Measurements from ENCODE around the gene AIFM3. TPM values are rescaled to one million over a fixed set of nuclear protein-coding genes. Genes with fewer than 3 reads are reported as not detected.

AIFM3 gene
- total and polyA plus RNA-seq, 2 of the 13 experiments (the other 11 are each of a cell fraction or from before 2014, with no cell fraction given), result 9.0 to 15.3 TPM

DNA sequence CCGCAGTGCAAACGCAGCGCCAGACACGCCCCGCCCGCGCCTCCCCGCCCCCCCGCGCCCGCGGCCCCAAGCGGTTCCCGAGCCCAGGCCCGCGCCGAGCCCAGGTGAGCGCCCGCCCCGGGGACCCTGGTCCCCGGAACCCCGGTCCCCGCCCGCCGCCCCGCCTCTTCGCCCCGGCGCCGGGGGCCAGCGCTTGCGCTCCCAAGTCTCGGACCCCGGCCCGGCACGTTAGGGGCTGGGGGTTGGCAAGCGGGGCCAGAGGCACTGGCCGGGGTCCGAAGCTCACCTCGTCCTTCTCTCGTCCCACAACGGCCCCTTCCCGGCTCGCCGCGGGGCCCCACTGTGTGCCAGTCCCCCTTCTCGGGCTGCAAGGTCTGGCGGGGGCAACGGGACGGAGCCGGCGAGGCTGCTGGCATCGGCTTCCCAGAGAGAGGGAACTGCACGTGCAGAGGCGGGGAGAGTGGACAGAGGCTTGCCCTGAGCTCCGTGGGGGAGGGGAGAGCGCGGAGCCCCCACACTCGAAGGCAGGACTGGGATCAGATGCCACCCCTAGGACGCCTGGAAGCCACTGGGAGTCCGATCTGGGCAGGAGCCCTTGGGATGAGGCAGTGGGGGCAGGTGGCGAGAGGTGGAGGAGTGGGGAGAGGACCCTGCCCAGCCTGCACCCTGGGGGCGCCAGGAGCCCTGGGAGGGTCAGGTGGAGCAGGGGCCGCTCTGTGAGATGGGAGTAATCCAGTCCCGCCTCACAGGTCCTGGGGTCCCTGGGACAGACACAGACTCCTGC lies 1.8 kb upstream of the AIFM3 start (continued):
- TF ChIP-seq GABPB1 (CRISPR knock-in tag; IDR thresholded peaks at IDR 0.05) (no peak; the same call in 1 of the 2 replicates), THAP8 (CRISPR knock-in tag; IDR thresholded peaks at IDR 0.05; ENCODE audit: borderline replicate concordance) (no peak), NRL (CRISPR knock-in tag; IDR thresholded peaks at IDR 0.05; ENCODE audit: borderline replicate concordance) (0 out of 2 replicates have a peak, but pooled peaks have one; percentile 34), ZFY (CRISPR knock-in tag; IDR thresholded peaks at IDR 0.05) (peak; percentile 42), ZNF12 (CRISPR knock-in tag; IDR thresholded peaks at IDR 0.05) (no peak), ZMYM3 (CRISPR knock-in tag; IDR thresholded peaks at IDR 0.05) (peak; percentile 29; the same call in 1 of the 2 replicates), ZNF709 (CRISPR knock-in tag; IDR thresholded peaks at IDR 0.05) (peak; percentile 59; the same call in 1 of the 2 replicates), STAG1 (CRISPR knock-in tag; IDR thresholded peaks at IDR 0.05) (no peak), ZNF678 (CRISPR knock-in tag; IDR thresholded peaks at IDR 0.05) (peak; percentile 23; the same call in 1 of the 2 replicates), ZFP91 (CRISPR knock-in tag; IDR thresholded peaks at IDR 0.05; ENCODE audit: borderline replicate concordance) (peak; percentile 66), HNRNPK (IDR thresholded peaks at IDR 0.05; ENCODE audit: low read depth, low read length, poor library complexity, severe bottlenecking) (peak; percentile 37), TFDP2 (CRISPR knock-in tag; IDR thresholded peaks at IDR 0.05) (peak; percentile 47; the same call in 1 of the 2 replicates), JUND (CRISPR knock-in tag; IDR thresholded peaks at IDR 0.05) (no peak), NONO (IDR thresholded peaks at IDR 0.05) (no peak), NONO (CRISPR knock-in tag; conservative IDR thresholded peaks at IDR 0.05) (0 out of 2 replicates have a peak, but pooled peaks have one; percentile 51), MZF1 (CRISPR knock-in tag; IDR thresholded peaks at IDR 0.05; ENCODE audit: borderline replicate concordance) (no peak), MED1 (CRISPR knock-in tag; IDR thresholded peaks at IDR 0.05) (peak; percentile 38; the same call in 1 of the 2 replicates), ZNF572 (CRISPR knock-in tag; IDR thresholded peaks at IDR 0.05) (peak; percentile 76; the same call in 1 of the 2 replicates), AGO2 (optimal IDR thresholded peaks at IDR 0.05; ENCODE audit: low read depth, low read length) (peak; percentile 54), HIC2 (CRISPR knock-in tag; IDR thresholded peaks at IDR 0.05; ENCODE audit: low read depth) (no peak; the same call in none of the 2 replicates)
- TF ChIP-seq, protein P1, sequence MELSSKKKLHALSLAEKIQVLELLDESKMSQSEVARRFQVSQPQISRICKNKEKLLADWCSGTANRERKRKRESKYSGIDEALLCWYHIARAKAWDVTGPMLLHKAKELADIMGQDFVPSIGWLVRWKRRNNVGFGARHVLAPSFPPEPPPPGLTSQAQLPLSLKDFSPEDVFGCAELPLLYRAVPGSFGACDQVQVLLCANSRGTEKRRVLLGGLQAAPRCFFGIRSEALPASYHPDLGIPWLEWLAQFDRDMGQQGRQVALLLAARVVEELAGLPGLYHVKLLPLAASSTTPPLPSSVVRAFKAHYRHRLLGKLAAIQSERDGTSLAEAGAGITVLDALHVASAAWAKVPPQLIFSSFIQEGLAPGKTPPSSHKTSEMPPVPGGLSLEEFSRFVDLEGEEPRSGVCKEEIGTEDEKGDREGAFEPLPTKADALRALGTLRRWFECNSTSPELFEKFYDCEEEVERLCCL (CRISPR knock-in tag; IDR thresholded peaks at IDR 0.05; ENCODE audit: borderline replicate concordance), result 0 out of 2 replicates have a peak, but pooled peaks have one; percentile 29
